Osteocyte (in vitro differentiated cells): ENCODE measurements around the gene SLC16A9. TPM values are rescaled to one million over a fixed set of nuclear protein-coding genes. Genes with fewer than 3 reads are reported as not detected.
A peak's percentile ranks its signal among the peaks of the same experiment; 100 is the strongest.

ENCODE experiments used
- DNase-seq: peaks from one replicate; pipeline ENCODE4 v3.0.0; 2021; ENCODE audit warnings: mixed read lengths; ENCODE audit not compliant: unreplicated experiment; ENCODE audit errors: extremely low spot score
- H3K27ac Mint-ChIP-seq: one replicate; pipeline ENCODE4 v1.8.0; 2021; ENCODE audit warnings: mild to moderate bottlenecking, mixed read lengths; ENCODE audit not compliant: unreplicated experiment
- H3K27me3 Mint-ChIP-seq: one replicate; pipeline ENCODE4 v1.8.0; 2021; ENCODE audit warnings: mixed read lengths; ENCODE audit not compliant: unreplicated experiment
- H3K36me3 Mint-ChIP-seq: one replicate; pipeline ENCODE4 v1.8.0; 2021; ENCODE audit warnings: mixed read lengths; ENCODE audit not compliant: unreplicated experiment
- H3K4me1 Mint-ChIP-seq: one replicate; pipeline ENCODE4 v1.8.0; 2021; ENCODE audit warnings: mixed read lengths; ENCODE audit not compliant: unreplicated experiment
- H3K4me3 Mint-ChIP-seq: one replicate; pipeline ENCODE4 v1.8.0; 2021; ENCODE audit warnings: mild to moderate bottlenecking, moderate library complexity, mixed read lengths; ENCODE audit not compliant: unreplicated experiment
- H3K9me3 Mint-ChIP-seq: one replicate; pipeline ENCODE4 v1.8.0; 2021; ENCODE audit warnings: mixed read lengths; ENCODE audit not compliant: unreplicated experiment
- total RNA-seq: library from RNA; stranded (reverse); gene quantifications from 2 replicates; pipeline ENCODE4 v1.2.1, GENCODE V29; 2021
- TF ChIP-seq, protein P1 (sequence below): fragments of 200-600 bp; sonication (generic); IDR thresholded peaks from 2 replicates; pipeline ENCODE4 v1.5.0; 2021; ENCODE audit warnings: antibody characterized with exemption, mild to moderate bottlenecking, moderate library complexity

Gene SLC16A9
- total RNA-seq, 1 donor from 2014 or later, result 0.32 TPM

DNA sequence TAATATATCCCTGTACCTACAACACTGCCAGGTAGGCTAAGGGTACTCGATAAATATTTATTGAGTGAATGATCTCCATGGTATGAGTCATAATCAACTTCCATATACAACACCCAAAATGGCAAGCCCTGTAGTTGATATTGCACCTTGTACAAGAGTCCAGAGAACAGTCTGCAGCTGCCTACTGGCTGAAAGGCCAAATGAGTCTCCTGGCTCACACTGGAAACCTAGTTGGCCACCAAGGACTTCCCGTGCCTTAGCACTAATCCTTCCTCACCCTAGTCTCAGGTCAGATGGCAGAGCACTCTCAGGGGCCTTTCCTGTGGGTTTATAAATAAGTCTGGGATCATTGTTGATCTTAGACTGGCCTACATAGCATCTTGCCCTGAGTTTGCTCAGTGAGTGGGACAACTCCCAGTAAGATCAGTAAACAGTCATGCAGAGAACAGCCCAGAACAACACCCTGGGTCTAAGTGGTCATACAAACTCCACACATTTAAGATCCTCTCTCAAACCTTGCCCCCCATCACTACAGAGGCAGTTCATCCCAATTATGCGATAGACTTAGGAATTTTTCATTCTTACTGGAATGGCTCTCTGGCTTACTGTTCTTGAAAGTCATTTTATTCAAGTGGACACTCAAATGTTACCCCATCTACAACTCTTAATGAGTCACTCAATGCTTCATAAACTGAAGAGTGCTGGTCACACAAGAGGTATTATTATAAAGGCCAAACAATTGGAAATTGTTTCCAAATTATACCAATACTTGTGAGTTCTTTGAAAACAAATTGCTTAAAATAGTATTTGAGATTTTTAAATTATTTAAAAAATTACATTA is 14.7 kb upstream of the SLC16A9 start:
- Mint-ChIP-seq H3K4me3 (no peak overlapping the region), H3K27me3 (peaks cover 22% of the 10 kb centered on the region), H3K4me1 (no peaks in the 10 kb centered on the region), H3K27ac (no peak overlapping the region), H3K9me3 (peaks cover 6% of the 10 kb centered on the region), H3K36me3 (no peaks in the 10 kb centered on the region)
- TF ChIP-seq, protein P1, sequence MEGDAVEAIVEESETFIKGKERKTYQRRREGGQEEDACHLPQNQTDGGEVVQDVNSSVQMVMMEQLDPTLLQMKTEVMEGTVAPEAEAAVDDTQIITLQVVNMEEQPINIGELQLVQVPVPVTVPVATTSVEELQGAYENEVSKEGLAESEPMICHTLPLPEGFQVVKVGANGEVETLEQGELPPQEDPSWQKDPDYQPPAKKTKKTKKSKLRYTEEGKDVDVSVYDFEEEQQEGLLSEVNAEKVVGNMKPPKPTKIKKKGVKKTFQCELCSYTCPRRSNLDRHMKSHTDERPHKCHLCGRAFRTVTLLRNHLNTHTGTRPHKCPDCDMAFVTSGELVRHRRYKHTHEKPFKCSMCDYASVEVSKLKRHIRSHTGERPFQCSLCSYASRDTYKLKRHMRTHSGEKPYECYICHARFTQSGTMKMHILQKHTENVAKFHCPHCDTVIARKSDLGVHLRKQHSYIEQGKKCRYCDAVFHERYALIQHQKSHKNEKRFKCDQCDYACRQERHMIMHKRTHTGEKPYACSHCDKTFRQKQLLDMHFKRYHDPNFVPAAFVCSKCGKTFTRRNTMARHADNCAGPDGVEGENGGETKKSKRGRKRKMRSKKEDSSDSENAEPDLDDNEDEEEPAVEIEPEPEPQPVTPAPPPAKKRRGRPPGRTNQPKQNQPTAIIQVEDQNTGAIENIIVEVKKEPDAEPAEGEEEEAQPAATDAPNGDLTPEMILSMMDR, result no peak
- no peak for DNase-seq

DNA sequence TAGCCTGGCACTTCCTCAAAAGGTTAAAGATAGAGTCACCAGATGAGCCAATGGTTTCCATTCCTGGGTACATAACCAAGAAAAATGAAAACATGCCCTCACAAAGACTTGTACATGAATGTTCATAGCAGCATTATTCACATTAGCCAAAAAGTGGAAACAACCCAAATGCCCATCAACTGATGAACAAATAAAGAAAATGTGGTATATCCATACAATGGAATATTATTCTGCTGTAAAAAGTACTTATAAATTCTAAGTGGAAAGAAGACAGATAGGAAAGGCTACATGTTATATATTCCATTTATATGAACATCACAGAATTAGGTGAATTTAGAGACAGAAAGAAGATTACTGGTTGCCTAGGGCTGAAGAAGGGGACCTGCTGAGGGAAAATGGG is 10.7 kb upstream of the SLC16A9 start:
- Mint-ChIP-seq H3K4me3 (no peak overlapping the region), H3K27ac (no peak overlapping the region), H3K27me3 (peaks cover 46% of the 10 kb centered on the region), H3K4me1 (no peaks in the 10 kb centered on the region), H3K9me3 (peaks cover 6% of the 10 kb centered on the region), H3K36me3 (no peaks in the 10 kb centered on the region)
- TF ChIP-seq, protein P1, result no peak
- no peak for DNase-seq

DNA sequence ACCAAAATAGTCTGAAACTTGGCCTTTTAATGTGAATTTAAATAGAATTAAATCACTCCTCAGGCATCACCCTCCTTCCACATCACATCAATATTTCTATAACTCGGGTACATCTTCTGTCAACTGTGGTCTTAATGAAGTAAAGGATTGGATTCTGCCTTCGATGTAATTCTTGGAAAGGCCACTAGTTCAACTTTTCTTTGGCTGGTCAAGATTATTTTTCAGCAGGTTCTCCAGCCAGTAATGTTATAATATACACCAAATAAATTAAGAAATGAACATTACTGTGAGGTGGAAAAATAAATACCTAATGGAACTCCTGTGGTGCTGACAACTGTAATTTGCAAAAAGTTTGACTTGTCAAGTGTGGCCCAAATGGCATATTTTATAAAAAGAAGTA is 9.7 kb upstream of the SLC16A9 start:
- H3K27ac Mint-ChIP-seq, result no peak overlapping the region
- H3K4me3 Mint-ChIP-seq, result no peak overlapping the region
- no peak for DNase-seq
- no peaks in the 10 kb centered on the region for H3K4me1 Mint-ChIP-seq
- peaks cover 6% of the 10 kb centered on the region for H3K9me3 Mint-ChIP-seq
- no peaks in the 10 kb centered on the region for H3K36me3 Mint-ChIP-seq
- H3K27me3 Mint-ChIP-seq, result peaks cover 53% of the 10 kb centered on the region
- TF ChIP-seq, protein P1, result peak; percentile 8

DNA sequence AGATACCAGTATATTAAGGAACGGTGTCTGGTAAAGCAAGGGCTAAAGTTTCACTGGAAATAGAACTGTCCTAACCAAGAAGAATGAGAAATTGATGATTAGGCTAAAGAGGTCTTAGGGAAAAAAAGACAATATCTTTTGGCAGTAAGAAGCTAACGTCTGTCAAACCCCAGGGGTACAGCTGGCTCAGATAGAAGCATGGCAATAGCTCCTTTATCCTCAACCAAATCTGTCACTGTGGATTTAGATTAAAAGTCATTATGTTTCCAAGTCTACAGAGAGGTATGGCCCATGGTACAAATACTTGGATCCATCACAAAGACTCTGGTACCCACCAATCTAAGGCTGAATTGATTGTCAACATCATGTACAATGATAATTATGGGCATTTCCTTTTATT is 8.6 kb upstream of the SLC16A9 start:
- Mint-ChIP-seq H3K9me3 (peaks cover 6% of the 10 kb centered on the region), H3K4me3 (no peak overlapping the region), H3K27me3 (peaks cover 57% of the 10 kb centered on the region), H3K36me3 (no peaks in the 10 kb centered on the region), H3K4me1 (no peaks in the 10 kb centered on the region), H3K27ac (no peak overlapping the region)
- TF ChIP-seq, protein P1, result no peak
- no peak for DNase-seq

DNA sequence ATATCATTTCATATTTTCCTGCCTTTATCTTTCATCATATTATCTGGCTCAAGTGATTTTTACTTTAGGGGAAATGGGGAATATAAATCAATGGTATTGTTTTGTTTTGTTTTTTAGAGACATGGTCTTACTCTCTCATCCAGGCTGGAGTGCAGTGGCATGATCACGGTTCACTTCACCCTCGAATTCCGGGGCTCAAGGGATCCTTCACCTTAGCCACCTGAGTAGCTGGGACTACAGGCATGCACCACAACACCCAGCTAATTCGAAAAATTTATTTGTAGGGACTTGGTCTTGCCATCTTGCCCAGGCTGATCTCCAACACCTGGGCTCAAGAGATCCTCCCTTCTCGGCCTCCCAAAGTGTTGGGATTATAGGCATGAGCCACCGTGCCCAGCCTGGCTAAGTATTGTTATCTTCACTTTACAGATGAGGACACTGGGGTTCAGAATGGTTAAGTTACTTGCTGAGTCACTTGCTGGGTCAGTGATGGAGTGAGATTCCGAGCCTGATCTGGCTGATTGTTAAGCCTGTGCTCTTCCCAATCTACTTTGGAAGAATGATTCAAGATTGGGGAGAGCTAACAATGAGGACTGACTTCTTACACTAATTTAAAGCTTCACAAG is 3.7 kb upstream of the SLC16A9 start:
- TF ChIP-seq, protein P1, result no peak
- H3K27me3 Mint-ChIP-seq, result peaks cover 70% of the 10 kb centered on the region
- no peak for DNase-seq
- peaks cover 7% of the 10 kb centered on the region for H3K4me1 Mint-ChIP-seq
- no peaks in the 10 kb centered on the region for H3K9me3 Mint-ChIP-seq
- H3K4me3 Mint-ChIP-seq, result no peak overlapping the region
- no peaks in the 10 kb centered on the region for H3K36me3 Mint-ChIP-seq
- no peak overlapping the region for H3K27ac Mint-ChIP-seq
